Tibial nerve (tissue), 4 donors: ENCODE measurements around the gene GOLT1B. TPM values are rescaled to one million over a fixed set of nuclear protein-coding genes. Genes with fewer than 3 reads are reported as not detected.

Experiments used
- DNase-seq, 2 donors: peaks; one replicate each; pipeline ENCODE4 v3.0.0-alpha.2; 2019; ENCODE audit warnings: low spot score in 2 of 2
- H3K27ac ChIP-seq, 4 donors: fragments of 200-600 bp; sonication (generic) in 3 of 4; one replicate each; pipeline ENCODE4 v1.5.1; 2017 to 2019; ENCODE audit warnings: mild to moderate bottlenecking in 1 of 4
- H3K27me3 ChIP-seq, 2 donors: fragments of 200-600 bp; sonication (generic) in 1 of 2; one replicate each; pipeline versions ENCODE4 v1.5.1 to v1.6.0; 2017 to 2019
- H3K36me3 ChIP-seq, 3 donors: fragments of 200-600 bp; sonication (generic); one replicate each; pipeline ENCODE4 v1.5.1; 2018 to 2019
- H3K4me1 ChIP-seq, 4 donors: fragments of 200-600 bp; sonication (generic) in 3 of 4; one replicate each; pipeline ENCODE4 v1.5.1; 2017 to 2019
- H3K4me3 ChIP-seq, 4 donors: fragments of 200-600 bp; sonication (generic) in 3 of 4; one replicate each; pipeline ENCODE4 v1.5.1; 2017 to 2019; ENCODE audit warnings: mild to moderate bottlenecking in 1 of 4, moderate library complexity in 1 of 4
- H3K9me3 ChIP-seq, 4 donors: fragments of 200-600 bp; sonication (generic) in 3 of 4; one replicate each; pipeline ENCODE4 v1.5.1; 2017 to 2019
- EP300 ChIP-seq, 2 donors: sonication (generic); formaldehyde crosslinking; IDR thresholded peaks; one replicate each; pipeline ENCODE4 v1.6.1; 2017; ENCODE audit warnings: antibody characterized with exemption in 2 of 2, mild to moderate bottlenecking in 1 of 2
- POLR2A ChIP-seq, 2 donors: fragments of 450-650 bp; IDR thresholded peaks; one replicate each; pipeline ENCODE4 v1.6.1; 2017; ENCODE audit warnings: antibody characterized with exemption in 2 of 2, mild to moderate bottlenecking in 2 of 2, moderate library complexity in 2 of 2
- WGBS, 2 donors: methylation state at CpG; one replicate each; pipeline ENCODE4 v1.1.5; 2018; 5-methylcytosine and 5-hydroxymethylcytosine counted together
- total RNA-seq, 4 donors: library from RNA; depleted of rRNA; stranded (reverse); fragments of >200 nt; gene quantifications; one replicate each; pipeline ENCODE4 v1.1.0, GENCODE V29; 2016
- TF ChIP-seq, protein P1 (sequence below), 5 experiments: fragments of 200-600 bp in 3 of 5; fragments of 450-650 bp in 2 of 5; sonication (generic) in 3 of 5; IDR thresholded peaks; one replicate each; pipeline ENCODE4 v1.5.1; 2016 to 2019; ENCODE audit warnings: antibody characterized with exemption in 5 of 5, mild to moderate bottlenecking in 3 of 5, moderate library complexity in 2 of 5

Gene GOLT1B
- total RNA-seq, 4 donors from 2014 or later: 16.8 to 28.8 (median 18.8) TPM

DNA sequence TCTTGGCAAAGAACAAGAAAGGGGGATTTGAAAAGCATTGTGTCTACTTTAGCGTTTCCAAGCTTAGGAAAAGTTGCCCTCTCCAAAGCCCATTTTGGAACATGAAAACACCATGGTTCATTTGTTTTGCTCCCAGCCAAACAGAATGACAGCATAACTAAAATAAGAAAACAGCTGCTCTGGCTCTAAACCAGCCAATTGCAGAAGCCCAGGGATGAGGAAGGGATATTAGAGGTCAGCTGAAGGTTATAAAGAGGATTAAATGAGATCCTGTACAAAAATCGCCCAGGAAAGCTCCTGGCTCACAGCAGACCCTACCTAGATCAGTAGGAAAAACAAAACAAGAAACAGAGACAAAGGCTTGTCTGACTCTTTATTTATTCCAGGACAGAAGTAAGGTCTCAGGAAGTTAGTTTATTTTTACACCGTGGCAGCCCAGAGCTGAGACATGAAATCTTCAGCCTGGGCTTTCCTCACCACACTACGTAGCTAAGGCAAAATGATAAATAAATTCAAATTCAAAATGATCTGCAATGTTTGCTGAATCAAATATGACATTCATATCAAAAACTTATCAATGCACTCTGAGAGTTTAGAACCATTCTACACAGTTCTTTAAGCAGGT is 50.4 kb downstream of the GOLT1B start:
- no peak overlapping the region for H3K4me3 ChIP-seq
- H3K36me3 ChIP-seq: no peaks in the 10 kb centered on the region
- TF ChIP-seq, protein P1, sequence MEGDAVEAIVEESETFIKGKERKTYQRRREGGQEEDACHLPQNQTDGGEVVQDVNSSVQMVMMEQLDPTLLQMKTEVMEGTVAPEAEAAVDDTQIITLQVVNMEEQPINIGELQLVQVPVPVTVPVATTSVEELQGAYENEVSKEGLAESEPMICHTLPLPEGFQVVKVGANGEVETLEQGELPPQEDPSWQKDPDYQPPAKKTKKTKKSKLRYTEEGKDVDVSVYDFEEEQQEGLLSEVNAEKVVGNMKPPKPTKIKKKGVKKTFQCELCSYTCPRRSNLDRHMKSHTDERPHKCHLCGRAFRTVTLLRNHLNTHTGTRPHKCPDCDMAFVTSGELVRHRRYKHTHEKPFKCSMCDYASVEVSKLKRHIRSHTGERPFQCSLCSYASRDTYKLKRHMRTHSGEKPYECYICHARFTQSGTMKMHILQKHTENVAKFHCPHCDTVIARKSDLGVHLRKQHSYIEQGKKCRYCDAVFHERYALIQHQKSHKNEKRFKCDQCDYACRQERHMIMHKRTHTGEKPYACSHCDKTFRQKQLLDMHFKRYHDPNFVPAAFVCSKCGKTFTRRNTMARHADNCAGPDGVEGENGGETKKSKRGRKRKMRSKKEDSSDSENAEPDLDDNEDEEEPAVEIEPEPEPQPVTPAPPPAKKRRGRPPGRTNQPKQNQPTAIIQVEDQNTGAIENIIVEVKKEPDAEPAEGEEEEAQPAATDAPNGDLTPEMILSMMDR (IDR thresholded peaks at IDR 0.05): no peak
- no peak for TF ChIP-seq POLR2A (IDR thresholded peaks at IDR 0.05)
- TF ChIP-seq EP300 (IDR thresholded peaks at IDR 0.05): no peak
- H3K27me3 ChIP-seq: no peaks in the 10 kb centered on the region
- no peak overlapping the region for H3K27ac ChIP-seq
- no peaks in the 10 kb centered on the region for H3K9me3 ChIP-seq
- H3K4me1 ChIP-seq: peaks cover 0 to 12% (median 0%) of the 10 kb centered on the region in 4 donors
- WGBS, 2 donors: 28 to 30% methylated on average over 4 of the region's 4 CpGs
- DNase-seq: no peak

DNA sequence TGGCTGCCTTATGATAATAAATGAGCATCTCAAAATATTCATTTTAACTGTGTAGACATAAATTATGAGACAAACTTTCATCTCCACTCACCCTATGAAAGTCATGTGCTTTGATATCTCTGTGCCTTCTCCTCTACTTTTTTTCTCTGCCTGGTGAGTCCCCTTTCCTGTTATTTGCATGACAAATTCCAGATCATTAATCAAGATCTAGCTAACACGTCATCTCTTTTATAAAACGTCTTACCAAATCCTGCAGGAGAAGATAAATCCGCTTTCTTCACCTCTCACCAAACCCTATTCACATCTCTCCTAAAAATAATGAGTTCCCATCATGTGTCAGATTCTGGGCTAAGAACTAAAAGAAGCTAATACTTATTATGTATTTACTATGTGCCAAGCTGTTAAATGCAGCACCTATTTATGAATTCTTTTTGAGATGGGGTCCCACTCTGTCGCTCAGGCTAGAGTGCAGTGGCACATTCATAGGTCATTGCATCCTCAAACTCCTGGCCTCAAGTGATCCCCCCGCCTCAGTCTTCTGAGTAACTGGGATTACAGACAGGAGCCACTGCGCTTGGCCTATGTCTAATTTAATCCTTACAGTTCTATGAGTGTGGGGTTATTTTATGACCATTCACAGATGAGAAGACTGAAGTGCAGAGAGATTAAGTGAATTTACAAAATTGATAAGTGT is 51.2 kb downstream of the GOLT1B start:
- Histone ChIP-seq H3K27ac (no peak overlapping the region), H3K9me3 (no peaks in the 10 kb centered on the region), H3K4me3 (no peak overlapping the region), H3K4me1 (peaks cover 0 to 12% (median 0%) of the 10 kb centered on the region in 4 donors), H3K27me3 (no peaks in the 10 kb centered on the region), H3K36me3 (no peaks in the 10 kb centered on the region)
- DNase-seq: no peak
- WGBS, 2 donors: 82 to 83% methylated on average over 6 of the region's 6 CpGs
- no peak for TF ChIP-seq POLR2A (IDR thresholded peaks at IDR 0.05)
- TF ChIP-seq, protein P1 (IDR thresholded peaks at IDR 0.05): no peak
- TF ChIP-seq EP300 (IDR thresholded peaks at IDR 0.05): no peak

DNA sequence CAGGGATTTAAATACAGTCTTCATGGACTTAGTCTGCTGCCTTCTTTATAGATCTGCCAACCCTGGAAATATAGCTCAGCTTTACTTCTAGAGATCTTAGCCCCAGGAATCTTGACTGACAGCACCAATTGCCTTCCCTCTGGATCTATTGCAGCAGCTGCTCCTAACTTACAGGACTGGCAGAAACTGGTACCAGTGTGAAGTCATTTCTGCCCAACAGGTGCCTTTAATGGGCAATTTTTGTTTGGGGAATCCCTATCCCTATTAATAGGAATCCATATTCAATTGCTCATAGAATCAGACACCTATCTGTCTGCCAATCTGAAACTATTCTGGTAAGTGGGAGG is 51.7 kb downstream of the GOLT1B start:
- Histone ChIP-seq H3K36me3 (no peaks in the 10 kb centered on the region), H3K4me1 (peaks cover 0 to 12% (median 0%) of the 10 kb centered on the region in 4 donors), H3K4me3 (no peak overlapping the region), H3K27me3 (no peaks in the 10 kb centered on the region), H3K9me3 (no peaks in the 10 kb centered on the region), H3K27ac (no peak overlapping the region)
- no peak for DNase-seq
- TF ChIP-seq, protein P1 (IDR thresholded peaks at IDR 0.05): no peak
- TF ChIP-seq EP300 (IDR thresholded peaks at IDR 0.05): no peak
- TF ChIP-seq POLR2A (IDR thresholded peaks at IDR 0.05): no peak

DNA sequence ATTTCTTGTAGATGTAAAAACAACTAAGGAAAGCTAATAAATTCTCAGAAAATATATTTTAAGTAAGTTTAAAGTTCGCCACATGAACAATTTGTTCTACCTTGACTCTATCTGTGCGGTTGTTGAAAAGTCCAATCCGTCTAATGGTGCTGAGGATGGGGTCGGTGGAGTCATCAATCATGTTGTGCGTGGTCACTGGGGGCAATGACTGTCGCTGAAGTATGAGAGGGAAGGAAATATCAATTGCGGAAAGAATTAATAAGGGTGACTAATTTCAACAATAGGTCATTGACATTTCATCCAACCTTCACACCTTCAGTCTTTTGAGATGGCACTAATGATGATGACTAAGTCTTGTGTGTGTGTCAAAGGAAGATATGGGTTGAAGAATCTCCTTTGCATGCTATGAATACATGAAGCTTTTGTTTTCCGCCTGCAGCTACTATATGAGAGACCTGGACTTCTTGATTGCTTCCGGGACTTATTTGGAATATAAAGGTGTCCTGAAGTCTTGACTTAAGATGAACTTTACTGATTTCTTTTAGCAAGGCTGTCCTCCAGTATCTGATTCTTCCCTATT is 56.6 kb downstream of the GOLT1B start:
- Histone ChIP-seq H3K27ac (no peak overlapping the region), H3K27me3 (no peaks in the 10 kb centered on the region), H3K4me1 (no peaks in the 10 kb centered on the region), H3K36me3 (no peaks in the 10 kb centered on the region), H3K9me3 (no peaks in the 10 kb centered on the region), H3K4me3 (no peak overlapping the region)
- TF ChIP-seq EP300 (IDR thresholded peaks at IDR 0.05) (no peak), POLR2A (IDR thresholded peaks at IDR 0.05) (no peak)
- TF ChIP-seq, protein P1 (IDR thresholded peaks at IDR 0.05): no peak
- no peak for DNase-seq
- WGBS, 2 donors: 86 to 87% methylated on average over 9 of the region's 9 CpGs
